ENCODE data around the gene RDH16. TPM values are rescaled to one million over a fixed set of nuclear protein-coding genes. Genes with fewer than 3 reads are reported as not detected.

The RDH16 gene, protein sequence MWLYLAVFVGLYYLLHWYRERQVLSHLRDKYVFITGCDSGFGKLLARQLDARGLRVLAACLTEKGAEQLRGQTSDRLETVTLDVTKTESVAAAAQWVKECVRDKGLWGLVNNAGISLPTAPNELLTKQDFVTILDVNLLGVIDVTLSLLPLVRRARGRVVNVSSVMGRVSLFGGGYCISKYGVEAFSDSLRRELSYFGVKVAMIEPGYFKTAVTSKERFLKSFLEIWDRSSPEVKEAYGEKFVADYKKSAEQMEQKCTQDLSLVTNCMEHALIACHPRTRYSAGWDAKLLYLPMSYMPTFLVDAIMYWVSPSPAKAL
- total RNA-seq (1 to 10 TPM; 1.3 to 1.9 TPM), polyA plus RNA-seq (under 1 TPM; 0.09 to 0.47 TPM)

DNA sequence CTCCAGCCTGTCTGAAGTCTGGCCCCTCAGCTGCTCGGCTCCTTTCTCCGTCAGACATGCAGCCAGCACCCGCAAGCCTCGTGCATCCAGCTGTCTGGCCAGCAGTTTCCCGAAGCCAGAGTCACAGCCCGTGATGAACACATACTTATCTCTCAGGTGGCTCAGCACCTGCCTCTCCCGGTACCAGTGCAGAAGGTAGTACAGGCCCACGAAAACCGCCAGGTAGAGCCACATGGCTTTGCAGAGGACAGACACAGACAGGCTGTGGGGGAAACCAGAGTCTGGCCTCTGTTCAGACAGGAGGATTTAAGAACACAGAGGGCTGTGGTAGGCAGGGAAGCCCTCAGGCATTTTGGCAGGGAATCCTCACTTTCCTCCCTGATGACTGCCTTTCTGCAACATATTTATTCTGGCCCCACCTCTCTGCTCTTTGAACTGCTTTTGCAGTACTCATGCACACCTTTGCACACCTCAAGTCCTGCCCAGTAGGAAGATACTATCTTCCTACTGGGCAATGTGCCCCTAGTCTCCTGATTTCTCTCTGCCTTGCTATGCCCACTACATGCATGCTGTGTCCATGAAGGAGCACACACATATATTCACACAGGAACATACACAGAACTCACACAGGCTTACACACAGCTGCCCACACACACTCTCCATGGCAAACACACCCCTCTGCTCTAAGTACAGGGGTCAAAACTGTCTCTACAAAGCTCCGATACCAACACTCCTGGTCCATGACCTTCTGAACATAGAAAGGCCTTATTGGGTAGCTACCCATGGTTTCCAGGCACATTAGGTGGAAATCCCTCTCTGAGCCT is at the start of gene RDH16:
Gene RDH16 (minus strand): TSS at position 380 of the 824 bp plus-strand sequence. CDS start 146 bp downstream, at position 234.
- ChIA-PET POLR2A (ENCODE audit: partially characterized antibody) (no interaction called here), CTCF (ENCODE audit: partially characterized antibody) (no interaction called here)
- Mint-ChIP-seq H3K4me3 (no peak within 1 kb of the TSS), H3K27ac (no peak within 1 kb of the TSS), H3K36me3 (peaks cover under 1 to 24% of the 10 kb centered on the region in 2 donors), H3K4me1 (no peaks in the 10 kb centered on the region), H3K27me3 (peaks cover 4 to 5% of the 10 kb centered on the region in 2 donors), H3K9me3 (peaks cover 0 to 17% (median 13%) of the 10 kb centered on the region in 8 donors)
- H3K27ac ChIP-seq (ENCODE audit: low read depth, low read length) = no peak within 1 kb of the TSS
- no peaks in the 10 kb centered on the region for H3K4me1 ChIP-seq (ENCODE audit: insufficient read depth, low read length)
- H3K9me3 ChIP-seq (ENCODE audit: control insufficient read depth in 1 of 2, low read length in 2 of 2) = peaks cover 0 to 4% of the 10 kb centered on the region in 2 donors
- no peak within 1 kb of the TSS for H3K4me3 ChIP-seq (ENCODE audit: low read length in 2 of 2)
- H3K27me3 ChIP-seq (ENCODE audit: insufficient read depth, low read length) = no peaks in the 10 kb centered on the region
- H3K36me3 ChIP-seq (ENCODE audit: insufficient read depth, low read length) = no peaks in the 10 kb centered on the region
- DNase-seq = no peak
- intact Hi-C loops (cut with micrococcal nuclease) = no loop called here

DNA sequence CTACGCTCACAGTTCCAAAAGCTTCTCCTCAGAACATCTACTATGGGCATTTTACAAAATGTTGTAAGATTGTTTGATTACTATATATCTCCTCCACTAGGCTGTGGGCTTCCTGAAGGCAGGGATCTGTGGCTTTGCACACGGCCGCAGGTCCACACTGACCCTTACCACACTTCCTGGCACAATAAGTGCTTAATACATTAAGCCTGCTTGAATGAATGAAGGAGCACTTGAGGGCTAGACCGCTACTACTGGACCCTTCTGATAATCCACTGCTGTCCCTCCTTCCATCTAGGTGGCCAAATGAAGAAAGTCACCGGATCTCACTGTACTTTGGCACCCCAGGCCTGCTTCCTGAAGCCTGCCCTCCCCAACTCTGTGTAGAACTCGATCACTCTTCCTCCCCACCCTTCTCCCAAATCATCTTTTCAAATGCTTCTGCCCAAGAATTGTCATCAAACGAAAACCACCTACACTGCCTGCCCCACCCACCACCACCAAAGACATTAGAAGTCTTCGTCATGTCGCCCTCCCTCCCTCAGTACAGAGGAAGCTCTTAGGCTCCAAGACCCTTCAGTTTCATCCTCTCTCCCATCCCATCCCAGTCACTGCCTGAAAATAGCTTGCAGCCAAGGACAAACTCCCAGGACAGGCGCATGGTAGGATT is 49.5 kb upstream of the RDH16 start:
- Mint-ChIP-seq H3K9me3 (no peaks in the 10 kb centered on the region), H3K4me3 (peak overlapping the region; percentile 87 to 94 (median 90)), H3K27me3 (no peaks in the 10 kb centered on the region), H3K4me1 (peaks cover 38 to 67% (median 53%) of the 10 kb centered on the region in 4 donors), H3K36me3 (peaks cover 19 to 36% of the 10 kb centered on the region in 2 donors), H3K27ac (peak overlapping the region; percentile 79 to 95 (median 92))
- Histone ChIP-seq H3K4me1 (ENCODE audit: insufficient read depth, low read length) (peaks cover 52% of the 10 kb centered on the region), H3K4me3 (ENCODE audit: low read length in 2 of 2) (no peak overlapping the region), H3K27ac (ENCODE audit: low read depth, low read length) (peak overlapping the region; percentile 52), H3K27me3 (ENCODE audit: insufficient read depth, low read length) (no peaks in the 10 kb centered on the region), H3K9me3 (ENCODE audit: control insufficient read depth in 1 of 2, low read length in 2 of 2) (no peaks in the 10 kb centered on the region), H3K36me3 (ENCODE audit: insufficient read depth, low read length) (peaks cover 25% of the 10 kb centered on the region)
- intact Hi-C loops (cut with micrococcal nuclease) = loop anchor here (5.0 kb wide), 2 partner anchors 175 to 250 kb away; no protein-coding TSS in a partner anchor
- DNase-seq = no peak
- ChIA-PET POLR2A (ENCODE audit: partially characterized antibody) (interaction anchor here (0.6 to 8.7 kb wide), 3 partner anchors 56 to 104 kb away, joined by 3 to 62 read pairs (median 3); partner anchors contain the start of gene STAT6), CTCF (ENCODE audit: partially characterized antibody) (interaction anchor here (1.0 to 15.8 kb wide), 5 partner anchors 11 to 249 kb away, joined by 3 to 226 read pairs (median 14); partner anchors contain the start of gene STAT6)

DNA sequence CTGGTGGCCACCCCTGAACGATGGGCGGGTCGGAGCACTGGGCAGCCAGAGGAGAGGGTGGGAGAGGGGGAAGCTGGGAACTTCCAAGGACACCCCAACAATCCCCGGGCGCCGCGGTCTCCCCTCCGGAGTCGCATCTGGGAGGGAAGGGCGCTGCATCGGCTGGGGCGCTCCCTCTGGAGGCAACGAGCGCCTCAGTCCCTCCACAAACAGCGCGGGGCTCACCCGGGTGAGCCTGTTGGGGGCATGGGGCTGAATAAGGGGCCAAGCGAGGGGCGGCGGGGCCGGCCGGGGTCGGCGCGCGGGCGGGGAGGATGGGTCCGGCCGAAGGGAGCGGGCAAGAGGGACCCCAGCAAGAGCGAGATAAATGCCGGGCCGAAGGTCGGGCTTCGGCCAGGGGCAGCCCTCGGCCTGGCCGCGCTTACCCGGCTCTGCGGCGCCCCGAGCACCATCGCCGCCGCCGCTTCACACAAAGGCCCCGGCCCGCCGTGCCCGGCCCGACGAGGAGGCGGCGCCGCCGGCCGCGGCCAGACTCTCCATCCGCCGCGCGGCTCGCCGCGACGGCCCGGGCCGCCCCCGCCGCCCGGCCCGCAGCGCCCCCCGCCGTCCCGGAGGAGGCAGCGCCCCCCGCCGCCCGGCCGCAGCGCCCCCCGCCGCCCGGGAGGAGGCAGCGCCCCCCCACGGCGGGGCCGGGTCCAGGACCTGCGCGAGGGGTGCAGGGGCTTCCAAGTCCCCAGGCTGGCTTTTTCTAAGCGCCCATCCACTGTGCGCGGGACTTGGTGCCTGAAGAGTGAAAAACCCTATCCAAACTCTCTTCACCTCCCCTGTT is 48.8 kb upstream of the RDH16 start, which contains the start of gene ZBTB39:
Gene ZBTB39 (minus strand): TSS at position 567 of the 829 bp plus-strand sequence. CDS start 1,629 bp downstream, outside the sequence.
- Mint-ChIP-seq H3K36me3 (peaks cover 23 to 43% of the 10 kb centered on the region in 2 donors), H3K4me1 (peaks cover 36 to 67% (median 52%) of the 10 kb centered on the region in 4 donors), H3K4me3 (peak within 1 kb of the TSS; percentile 90 to 98 (median 96)), H3K27me3 (no peaks in the 10 kb centered on the region), H3K9me3 (no peaks in the 10 kb centered on the region), H3K27ac (peak within 1 kb of the TSS; percentile 83 to 96 (median 95))
- intact Hi-C loops (cut with micrococcal nuclease) = loop anchor here (5.0 kb wide), 2 partner anchors 176 to 249 kb away; no protein-coding TSS in a partner anchor
- Histone ChIP-seq H3K27me3 (ENCODE audit: insufficient read depth, low read length) (no peaks in the 10 kb centered on the region), H3K27ac (ENCODE audit: low read depth, low read length) (peak within 1 kb of the TSS; percentile 69), H3K9me3 (ENCODE audit: control insufficient read depth in 1 of 2, low read length in 2 of 2) (no peaks in the 10 kb centered on the region), H3K4me1 (ENCODE audit: insufficient read depth, low read length) (peaks cover 52% of the 10 kb centered on the region), H3K36me3 (ENCODE audit: insufficient read depth, low read length) (peaks cover 29% of the 10 kb centered on the region), H3K4me3 (ENCODE audit: low read length in 2 of 2) (peak within 1 kb of the TSS; percentile 44 to 60)
- ChIA-PET POLR2A (ENCODE audit: partially characterized antibody) (interaction anchor here (1.1 to 8.7 kb wide), 3 partner anchors 57 to 281 kb away, joined by 3 to 62 read pairs (median 4); partner anchors contain the start of genes NACA and STAT6), CTCF (ENCODE audit: partially characterized antibody) (interaction anchor here (0.7 to 15.8 kb wide), 12 partner anchors 10 to 296 kb away, joined by 3 to 226 read pairs (median 6); partner anchors contain the start of gene STAT6)
- DNase-seq = peak; percentile 50 to 76 (median 68)

DNA sequence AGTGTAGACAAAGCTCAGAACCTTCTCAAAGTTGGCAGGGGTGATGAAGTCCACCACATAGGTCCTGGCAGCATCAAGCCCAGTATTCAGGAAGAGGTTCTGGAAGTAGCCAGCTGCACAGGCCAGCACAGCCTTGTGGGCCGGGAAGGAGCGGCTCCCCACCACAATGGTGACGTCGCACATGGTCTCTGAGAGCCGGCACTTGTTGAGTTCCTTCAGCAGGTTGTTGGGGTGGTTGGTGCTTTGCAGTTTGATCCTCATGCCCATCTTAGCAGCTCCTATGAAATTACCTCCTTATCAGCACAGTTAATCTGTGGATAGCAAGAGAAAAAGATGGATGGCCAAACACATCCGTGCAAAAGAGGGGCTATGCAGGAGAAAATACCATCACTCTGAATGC is 47.2 kb upstream of the RDH16 start:
- Mint-ChIP-seq H3K27me3 (no peaks in the 10 kb centered on the region), H3K4me1 (peaks cover 36 to 79% (median 57%) of the 10 kb centered on the region in 4 donors), H3K9me3 (no peaks in the 10 kb centered on the region), H3K4me3 (peak overlapping the region; percentile 57 to 98 (median 96)), H3K27ac (peak overlapping the region in 1 of 7 donors; percentile 14), H3K36me3 (peaks cover 32 to 56% of the 10 kb centered on the region in 2 donors)
- Histone ChIP-seq H3K9me3 (ENCODE audit: control insufficient read depth in 1 of 2, low read length in 2 of 2) (no peaks in the 10 kb centered on the region), H3K4me3 (ENCODE audit: low read length in 2 of 2) (no peak overlapping the region), H3K27ac (ENCODE audit: low read depth, low read length) (no peak overlapping the region), H3K27me3 (ENCODE audit: insufficient read depth, low read length) (no peaks in the 10 kb centered on the region), H3K4me1 (ENCODE audit: insufficient read depth, low read length) (peaks cover 48% of the 10 kb centered on the region), H3K36me3 (ENCODE audit: insufficient read depth, low read length) (peaks cover 40% of the 10 kb centered on the region)
- POLR2A ChIA-PET (ENCODE audit: partially characterized antibody) = interaction anchor here (1.8 to 8.7 kb wide), 2 partner anchors 106 to 279 kb away, joined by 4 to 62 read pairs; partner anchors contain the start of genes NACA and STAT6
- intact Hi-C loops (cut with micrococcal nuclease) = loop anchor here (5.0 kb wide), 2 partner anchors 178 to 247 kb away; no protein-coding TSS in a partner anchor
- no peak for DNase-seq
- CTCF ChIA-PET (ENCODE audit: partially characterized antibody) = interaction anchor here (0.8 to 15.8 kb wide), 18 partner anchors 8 to 340 kb away, joined by 3 to 226 read pairs (median 6); partner anchors contain the start of genes SHMT2 and STAT6

DNA sequence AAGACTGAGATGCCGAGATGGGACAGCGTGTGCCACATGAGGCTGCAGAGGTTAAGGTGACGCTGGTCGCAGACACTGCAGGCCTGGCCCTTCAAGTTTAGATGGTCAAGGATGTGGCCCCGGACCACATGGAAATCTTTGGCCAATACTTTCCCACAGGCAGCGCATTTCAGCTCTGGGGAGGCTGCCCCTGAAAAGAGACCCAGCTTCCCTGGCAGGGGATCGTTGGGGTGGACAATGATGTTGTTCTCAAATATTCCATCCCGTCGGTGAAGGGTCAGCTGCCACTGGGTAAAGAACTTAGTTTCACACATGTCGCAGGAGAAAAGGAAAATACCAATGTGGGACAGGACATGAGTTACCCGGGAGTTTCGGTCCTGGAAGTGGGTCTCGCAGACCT is 46.0 kb upstream of the RDH16 start:
- peaks cover 40% of the 10 kb centered on the region for H3K36me3 ChIP-seq (ENCODE audit: insufficient read depth, low read length)
- POLR2A ChIA-PET (ENCODE audit: partially characterized antibody) = interaction anchor here (8.7 kb wide), 1 partner anchor 108 kb away, joined by 62 read pairs; the partner anchor contains the start of gene STAT6
- H3K36me3 Mint-ChIP-seq = peaks cover 41 to 65% of the 10 kb centered on the region in 2 donors

More for the DNA sequence above, 46.0 kb upstream of the RDH16 start:
- no peaks in the 10 kb centered on the region for H3K9me3 ChIP-seq (ENCODE audit: control insufficient read depth in 1 of 2, low read length in 2 of 2)
- H3K27ac Mint-ChIP-seq = no peak overlapping the region
- H3K4me1 Mint-ChIP-seq = peaks cover 43 to 87% (median 63%) of the 10 kb centered on the region in 4 donors
- no peak overlapping the region for H3K4me3 ChIP-seq (ENCODE audit: low read length in 2 of 2)
- H3K4me1 ChIP-seq (ENCODE audit: insufficient read depth, low read length) = peaks cover 52% of the 10 kb centered on the region
- no peak overlapping the region for H3K4me3 Mint-ChIP-seq
- H3K9me3 Mint-ChIP-seq = no peaks in the 10 kb centered on the region
- no peaks in the 10 kb centered on the region for H3K27me3 Mint-ChIP-seq
- DNase-seq = no peak
- CTCF ChIA-PET (ENCODE audit: partially characterized antibody) = interaction anchor here (0.9 to 15.8 kb wide), 9 partner anchors 14 to 246 kb away, joined by 3 to 226 read pairs (median 8); no protein-coding TSS in a partner anchor
- intact Hi-C loops (cut with micrococcal nuclease) = no loop called here
- H3K27ac ChIP-seq (ENCODE audit: low read depth, low read length) = no peak overlapping the region
- no peaks in the 10 kb centered on the region for H3K27me3 ChIP-seq (ENCODE audit: insufficient read depth, low read length)

Measured in CD4-positive, alpha-beta memory T cell (primary cell).